Measurements from ENCODE around the gene EML1. TPM values are rescaled to one million over a fixed set of nuclear protein-coding genes. Genes with fewer than 3 reads are reported as not detected.
A peak's percentile ranks its signal among the peaks of the same experiment; 100 is the strongest.

EML1 gene
- total RNA-seq, 4 donors from 2014 or later, result 92.3 to 131 (median 119) TPM

- Histone ChIP-seq H3K4me3 (peak overlapping the region; percentile 89 to 94 (median 90)), H3K36me3 (no peaks in the 10 kb centered on the region), H3K27me3 (no peaks in the 10 kb centered on the region), H3K4me1 (peaks cover 0 to 19% (median 15%) of the 10 kb centered on the region in 4 donors), H3K27ac (replicated peaks in 1 of 4) (peak overlapping the region; percentile 81 to 83 (median 82)), H3K9me3 (peaks cover 0 to 18% (median 3%) of the 10 kb centered on the region in 4 donors)
- peak; percentile 89 for DNase-seq (ENCODE audit: extremely low spot score)
- no CpG with 5 or more reads among the region's 117 CpGs for WGBS
- TF ChIP-seq EP300 (IDR thresholded peaks at IDR 0.05) (no peak), POLR2A (IDR thresholded peaks at IDR 0.05; ENCODE audit: low read depth) (peak; percentile 25), POLR2AphosphoS5 (IDR thresholded peaks at IDR 0.05) (peak; percentile 64 to 70)
- TF ChIP-seq, protein P1, sequence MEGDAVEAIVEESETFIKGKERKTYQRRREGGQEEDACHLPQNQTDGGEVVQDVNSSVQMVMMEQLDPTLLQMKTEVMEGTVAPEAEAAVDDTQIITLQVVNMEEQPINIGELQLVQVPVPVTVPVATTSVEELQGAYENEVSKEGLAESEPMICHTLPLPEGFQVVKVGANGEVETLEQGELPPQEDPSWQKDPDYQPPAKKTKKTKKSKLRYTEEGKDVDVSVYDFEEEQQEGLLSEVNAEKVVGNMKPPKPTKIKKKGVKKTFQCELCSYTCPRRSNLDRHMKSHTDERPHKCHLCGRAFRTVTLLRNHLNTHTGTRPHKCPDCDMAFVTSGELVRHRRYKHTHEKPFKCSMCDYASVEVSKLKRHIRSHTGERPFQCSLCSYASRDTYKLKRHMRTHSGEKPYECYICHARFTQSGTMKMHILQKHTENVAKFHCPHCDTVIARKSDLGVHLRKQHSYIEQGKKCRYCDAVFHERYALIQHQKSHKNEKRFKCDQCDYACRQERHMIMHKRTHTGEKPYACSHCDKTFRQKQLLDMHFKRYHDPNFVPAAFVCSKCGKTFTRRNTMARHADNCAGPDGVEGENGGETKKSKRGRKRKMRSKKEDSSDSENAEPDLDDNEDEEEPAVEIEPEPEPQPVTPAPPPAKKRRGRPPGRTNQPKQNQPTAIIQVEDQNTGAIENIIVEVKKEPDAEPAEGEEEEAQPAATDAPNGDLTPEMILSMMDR (IDR thresholded peaks at IDR 0.05), result no peak
- intact Hi-C loops (cut with DNase I), result no loop called here
Observed at GRCh38 chr14:99971087-99971940, 178.1 kb downstream of the EML1 start.

GRCh38 chr14:99971941-99972747 lies 178.9 kb downstream of the EML1 start:
- H3K4me1 ChIP-seq, result peaks cover 0 to 19% (median 13%) of the 10 kb centered on the region in 4 donors
- H3K4me3 ChIP-seq, result peak overlapping the region; percentile 89 to 94 (median 90)
- no peaks in the 10 kb centered on the region for H3K36me3 ChIP-seq
- under 1% methylated on average over 25 of the region's 79 CpGs for WGBS
- peak overlapping the region; percentile 70 to 83 (median 82) for H3K27ac ChIP-seq (replicated peaks in 1 of 4)
- DNase-seq (ENCODE audit: extremely low spot score), result no peak
- H3K9me3 ChIP-seq, result peaks cover 0 to 18% (median 3%) of the 10 kb centered on the region in 4 donors
- intact Hi-C loops (cut with DNase I), result no loop called here
- no peaks in the 10 kb centered on the region for H3K27me3 ChIP-seq
- TF ChIP-seq POLR2A (IDR thresholded peaks at IDR 0.05; ENCODE audit: low read depth), result no peak
- TF ChIP-seq, protein P1 (IDR thresholded peaks at IDR 0.05), result no peak
- TF ChIP-seq EP300 (IDR thresholded peaks at IDR 0.05), result no peak
- TF ChIP-seq POLR2AphosphoS5 (IDR thresholded peaks at IDR 0.05), result no peak

DNA sequence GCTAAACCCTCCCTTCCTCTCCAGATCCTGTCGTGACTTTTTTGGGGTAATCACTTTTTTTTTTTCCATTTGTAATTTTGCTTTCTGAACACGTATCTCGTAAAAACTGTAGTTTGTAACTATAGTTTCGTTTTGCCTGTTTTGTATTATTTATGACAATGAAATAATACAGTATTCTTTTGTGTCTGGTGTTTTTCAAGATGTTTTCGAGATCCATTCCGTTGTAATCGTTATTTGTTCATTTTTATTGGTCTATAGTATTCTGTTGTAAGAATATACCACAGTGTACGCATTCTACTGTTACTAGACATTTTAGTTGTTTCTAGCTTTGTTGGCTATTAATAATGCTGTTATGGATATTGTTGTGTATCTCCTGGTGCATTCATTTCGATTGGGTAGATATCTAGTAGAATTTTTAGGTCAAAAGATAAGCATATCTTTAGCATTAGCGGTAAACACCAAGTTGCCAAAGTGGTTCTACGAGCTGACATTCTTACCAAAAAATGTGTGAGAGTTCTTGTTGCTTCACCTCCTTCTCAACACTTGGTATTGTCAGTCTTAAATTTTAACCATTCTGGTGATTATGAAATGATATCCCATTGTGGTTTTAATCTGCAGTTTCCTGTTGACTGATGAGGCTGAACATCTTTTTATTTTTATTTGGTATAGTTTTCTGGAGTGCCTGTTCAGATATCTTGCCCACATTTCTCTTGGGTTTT lies 179.7 kb downstream of the EML1 start:
- intact Hi-C loops (cut with DNase I), result no loop called here
- H3K36me3 ChIP-seq, result no peaks in the 10 kb centered on the region
- peak overlapping the region; percentile 89 to 94 (median 90) for H3K4me3 ChIP-seq
- no peaks in the 10 kb centered on the region for H3K27me3 ChIP-seq
- H3K27ac ChIP-seq (replicated peaks in 1 of 4), result peak overlapping the region in 3 of 4 donors; percentile 81 to 83 (median 82)
- WGBS, result 49% methylated on average over 11 of the region's 11 CpGs
- H3K9me3 ChIP-seq, result peaks cover 0 to 18% (median 3%) of the 10 kb centered on the region in 4 donors
- DNase-seq (ENCODE audit: extremely low spot score), result no peak
- TF ChIP-seq POLR2AphosphoS5 (IDR thresholded peaks at IDR 0.05) (no peak), EP300 (IDR thresholded peaks at IDR 0.05) (no peak), POLR2A (IDR thresholded peaks at IDR 0.05; ENCODE audit: low read depth) (no peak)
- TF ChIP-seq, protein P1 (IDR thresholded peaks at IDR 0.05), result no peak
- H3K4me1 ChIP-seq, result peaks cover 0 to 19% (median 13%) of the 10 kb centered on the region in 4 donors

DNA sequence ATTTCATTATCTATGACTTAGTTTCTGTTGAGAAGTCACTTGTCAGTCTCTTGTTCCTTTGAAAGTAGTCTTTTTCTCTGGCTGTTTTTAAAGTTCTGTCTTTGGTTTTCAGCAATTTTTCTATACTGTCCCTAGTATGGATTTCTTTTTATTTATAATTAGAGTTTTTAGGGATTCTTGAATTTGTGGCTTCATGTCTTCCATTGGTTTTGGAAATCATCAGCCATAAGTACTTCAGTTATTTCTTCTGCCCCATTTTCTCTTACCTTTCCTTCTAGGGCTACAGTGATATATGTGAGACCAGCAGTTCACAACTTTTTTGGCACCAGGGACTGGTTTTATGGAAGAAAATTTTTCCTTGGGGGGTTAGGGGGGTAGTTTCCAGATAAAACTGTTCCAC lies 182.0 kb downstream of the EML1 start:
- Histone ChIP-seq H3K36me3 (no peaks in the 10 kb centered on the region), H3K27me3 (no peaks in the 10 kb centered on the region)
- intact Hi-C loops (cut with DNase I), result no loop called here

More for the DNA sequence above, 182.0 kb downstream of the EML1 start:
- Histone ChIP-seq H3K9me3 (peaks cover 0 to 18% (median 3%) of the 10 kb centered on the region in 4 donors), H3K4me1 (peaks cover 0 to 19% (median 13%) of the 10 kb centered on the region in 4 donors), H3K4me3 (no peak overlapping the region), H3K27ac (replicated peaks in 1 of 4) (no peak overlapping the region)
- TF ChIP-seq, protein P1 (IDR thresholded peaks at IDR 0.05), result no peak
- TF ChIP-seq POLR2A (IDR thresholded peaks at IDR 0.05; ENCODE audit: low read depth), result no peak
- no peak for TF ChIP-seq POLR2AphosphoS5 (IDR thresholded peaks at IDR 0.05)
- no peak for TF ChIP-seq EP300 (IDR thresholded peaks at IDR 0.05)
- DNase-seq (ENCODE audit: extremely low spot score), result no peak

All from esophagus muscularis mucosa (tissue), 4 donors.